NCI-H510A (cell line): ENCODE data around the gene PLIN4.

ENCODE experiments used
- DNase-seq: peaks from one replicate; lab custom pipeline; 2025; lab: John Stamatoyannopoulos, UW

Gene PLIN4

DNA sequence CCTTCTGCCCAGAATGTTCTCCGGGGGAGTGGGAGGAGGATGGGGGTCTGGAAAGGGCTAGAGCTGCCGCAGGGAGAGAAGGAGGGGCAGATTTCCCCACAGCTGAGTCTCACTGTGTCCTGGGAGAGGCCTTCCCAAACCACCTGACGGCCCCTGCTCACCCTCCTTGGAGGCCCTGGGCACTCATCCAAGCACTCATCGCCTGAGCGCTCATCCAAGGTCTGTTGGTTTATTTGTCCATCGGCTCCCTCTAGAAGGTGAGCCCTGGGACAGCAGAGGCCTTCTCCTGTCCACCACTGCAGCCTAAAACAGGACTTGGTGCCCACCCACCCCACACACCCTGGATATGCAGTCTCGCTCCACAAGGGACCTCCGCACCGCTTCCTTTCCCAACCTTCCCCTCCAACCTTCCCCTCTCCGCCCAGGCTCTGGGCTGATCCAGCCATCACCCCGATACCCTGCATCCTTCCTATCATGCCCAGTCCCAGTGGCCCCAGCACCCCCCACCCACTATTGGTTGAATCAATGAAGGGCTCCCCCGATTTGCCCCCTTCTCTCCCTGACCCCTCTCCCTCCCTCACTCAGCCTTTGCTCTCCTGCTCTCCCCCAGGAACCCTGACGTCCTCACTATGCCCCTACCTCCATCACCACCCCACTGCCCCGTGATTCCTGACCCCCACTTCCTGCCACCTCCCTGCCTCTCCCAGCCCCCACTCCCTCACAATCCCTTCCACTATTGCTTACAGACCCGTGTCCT, 62.4 kb downstream of the PLIN4 start:
- DNase-seq: peak; percentile 39

- DNase-seq: no peak
Observed at GRCh38 chr19:4454747-4455718, 63.3 kb downstream of the PLIN4 start.

GRCh38 chr19:4453232-4454179, 64.8 kb downstream of the PLIN4 start:
- no peak for DNase-seq

DNA sequence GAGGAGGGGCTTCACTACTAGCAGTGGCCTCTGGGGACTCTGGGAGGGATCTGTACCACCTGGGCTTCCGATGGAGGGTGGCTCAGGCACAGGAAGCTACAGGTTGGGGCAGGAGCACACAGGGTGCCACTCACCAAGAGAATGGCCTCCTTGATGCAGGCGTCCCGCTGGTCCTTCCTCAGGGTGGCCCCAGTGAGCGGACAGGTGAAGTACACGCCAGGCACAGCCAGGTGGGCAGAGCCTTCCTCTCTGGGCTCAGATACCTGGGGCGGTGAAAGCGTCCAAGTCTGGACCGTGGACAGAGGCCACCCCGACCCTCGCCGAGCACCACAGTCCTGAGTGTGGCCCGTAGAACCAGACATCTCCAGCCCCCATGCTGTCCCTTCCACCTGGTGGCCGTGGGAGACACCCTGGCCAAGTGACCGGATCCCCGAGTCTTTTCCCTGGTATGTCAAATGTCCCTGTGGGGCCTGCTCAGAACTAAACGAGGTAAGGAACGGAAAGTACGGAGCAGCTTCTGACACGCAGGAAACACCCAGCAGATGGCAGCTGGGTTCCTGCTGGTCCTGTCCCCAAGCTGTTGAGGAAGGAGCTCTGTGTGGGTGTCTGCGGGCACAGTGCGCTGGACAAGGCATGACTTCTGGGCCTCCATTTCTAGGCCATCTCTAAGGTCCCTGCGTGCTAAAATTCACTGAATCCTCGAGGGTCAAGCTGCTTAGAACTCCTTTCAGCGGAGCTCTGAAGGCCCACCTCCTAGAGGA, 65.9 kb downstream of the PLIN4 start:
- DNase-seq: no peak
